Skin of body (tissue), 2 donors: ENCODE measurements around the gene LINC01488. TPM values are rescaled to one million over a fixed set of nuclear protein-coding genes. Genes with fewer than 3 reads are reported as not detected.

Experiments used
- DNase-seq: peaks from one replicate; lab custom pipeline; 2025; lab: John Stamatoyannopoulos, UW
- total RNA-seq: library from RNA; depleted of rRNA; stranded (reverse); fragments of >200 nt; gene quantifications from one replicate; pipeline ENCODE4 v1.2.3, GENCODE V29; 2014

Gene LINC01488
- total RNA-seq, 1 donor from 2014 or later, result not detected

DNA sequence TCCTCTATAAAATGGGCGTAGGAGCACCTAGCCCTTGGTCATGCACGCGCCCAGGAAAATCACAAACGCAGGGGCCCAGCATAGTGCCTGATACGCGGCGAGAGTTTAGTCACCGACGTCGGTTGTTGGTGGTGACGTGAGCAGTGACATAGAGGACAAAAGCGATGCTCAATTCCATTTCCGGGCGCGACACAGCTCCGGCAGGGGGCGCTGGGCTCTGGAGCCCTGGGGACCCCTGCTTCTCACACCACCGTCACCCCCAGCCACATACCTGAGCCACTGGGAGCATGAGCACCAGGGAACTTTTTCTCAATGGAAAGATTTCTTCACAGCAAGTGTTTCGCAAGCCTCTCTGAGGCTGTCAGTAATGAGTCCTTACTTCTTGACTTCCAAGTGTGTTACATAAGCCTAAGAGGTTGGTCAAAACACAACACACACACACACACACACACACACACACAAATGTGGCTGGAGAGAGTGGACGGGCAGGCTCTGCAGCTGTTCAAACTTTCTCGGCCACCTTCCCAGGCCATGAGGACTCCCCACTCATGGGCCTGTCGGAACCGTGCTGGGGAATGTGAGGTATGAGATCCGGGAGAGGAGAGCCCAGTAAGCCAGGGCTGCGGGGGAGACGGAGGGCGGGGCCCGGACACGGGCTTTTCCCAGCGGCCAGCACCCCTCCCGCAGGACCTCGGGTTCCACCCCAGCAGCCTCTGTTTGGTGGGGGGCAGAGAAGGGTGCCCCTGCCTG is 36.9 kb upstream of the LINC01488 start:
- peak; percentile 54 for DNase-seq

DNA sequence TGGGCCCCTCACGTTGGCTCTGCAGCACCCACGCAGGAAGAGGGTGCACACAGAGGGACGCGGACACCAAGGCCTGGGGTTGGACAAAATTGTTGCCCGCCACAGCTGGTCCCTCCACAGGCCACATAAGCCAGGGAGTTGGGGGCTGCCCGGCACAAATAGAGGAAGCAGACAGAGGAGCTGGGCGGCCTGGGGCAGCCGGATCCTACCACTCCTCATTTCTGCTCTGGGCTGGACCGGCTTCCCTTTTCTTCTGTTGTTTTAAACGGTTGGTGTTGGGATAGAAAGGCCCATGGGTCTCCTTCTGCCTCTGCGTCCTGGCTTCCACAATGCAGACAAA is 36.4 kb upstream of the LINC01488 start:
- DNase-seq, result no peak

DNA sequence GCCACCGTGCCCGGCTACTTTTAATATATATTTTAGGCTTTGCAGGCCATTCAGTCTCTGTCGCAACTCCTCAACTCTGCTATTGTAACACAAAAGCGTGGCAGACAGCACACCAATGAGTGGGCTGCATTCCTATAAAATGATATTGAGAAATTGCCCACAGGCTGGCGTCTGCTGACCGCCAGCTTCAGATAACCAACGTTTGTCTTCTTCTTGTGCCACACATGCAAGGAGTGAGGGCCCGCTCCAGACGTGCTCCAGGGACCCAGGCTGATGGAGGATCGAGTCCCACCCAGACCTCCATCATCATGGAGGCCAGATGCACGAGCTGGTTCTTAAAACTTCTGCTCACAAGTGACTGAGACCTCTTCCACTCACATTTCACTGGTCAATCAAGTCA is 35.4 kb upstream of the LINC01488 start:
- DNase-seq, result no peak

DNA sequence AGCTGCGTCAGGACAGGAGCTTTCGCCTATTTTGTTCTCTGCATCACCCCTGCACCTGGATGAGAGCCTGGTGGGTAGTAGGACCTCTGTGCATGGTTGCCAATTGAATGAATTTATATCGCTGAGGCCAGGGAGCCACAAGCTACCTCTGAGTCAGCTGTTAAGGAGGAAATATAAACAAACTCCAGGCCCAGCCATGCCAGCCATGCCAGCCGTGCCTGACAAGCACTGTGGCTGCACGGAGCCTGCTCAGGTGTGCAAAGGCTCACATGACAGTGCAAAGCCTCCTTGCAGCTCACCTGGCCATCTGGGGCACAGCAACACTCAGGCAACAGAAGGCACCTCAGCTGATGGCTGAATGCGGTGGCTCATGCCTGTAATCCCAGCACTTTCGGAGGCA is 33.7 kb upstream of the LINC01488 start:
- no peak for DNase-seq

DNA sequence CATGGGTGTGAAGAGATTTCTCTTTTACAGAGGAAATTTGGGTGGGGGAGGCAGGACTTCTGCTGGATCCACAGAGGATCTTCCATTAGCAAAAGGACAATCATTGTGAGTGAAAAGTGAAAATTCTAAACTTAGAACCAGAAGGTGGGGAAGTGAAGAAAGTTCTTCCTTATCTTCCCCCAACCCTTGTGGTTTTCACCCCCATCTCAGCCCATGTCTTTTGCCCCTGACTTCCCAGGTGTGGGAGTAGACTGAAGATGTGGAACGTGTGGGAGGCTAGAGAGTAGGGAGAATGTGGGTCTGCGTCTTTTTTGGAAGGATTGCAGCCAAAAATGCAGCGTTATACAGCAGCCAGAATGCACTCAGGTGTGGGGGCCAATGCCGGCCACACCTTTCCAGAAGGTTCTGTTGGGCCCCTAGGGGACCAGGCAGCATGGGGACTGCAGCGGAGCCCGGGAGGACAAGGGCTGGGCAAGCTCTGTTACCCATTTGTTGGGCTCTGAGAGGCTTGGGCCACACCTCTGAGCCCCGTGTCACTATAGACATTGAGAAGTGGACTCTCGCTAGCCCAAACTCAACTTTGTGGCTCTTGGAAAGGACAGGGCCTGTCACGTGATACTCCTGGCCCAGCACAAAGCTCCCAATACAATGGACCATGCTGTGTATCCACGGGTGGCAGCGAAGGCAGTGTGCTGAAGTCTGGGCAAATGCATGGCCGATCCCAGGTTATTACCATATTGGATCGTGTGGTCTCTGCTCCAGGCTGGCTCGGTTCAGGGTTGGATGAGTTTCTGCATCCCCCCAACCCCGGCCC is 32.8 kb upstream of the LINC01488 start:
- no peak for DNase-seq

DNA sequence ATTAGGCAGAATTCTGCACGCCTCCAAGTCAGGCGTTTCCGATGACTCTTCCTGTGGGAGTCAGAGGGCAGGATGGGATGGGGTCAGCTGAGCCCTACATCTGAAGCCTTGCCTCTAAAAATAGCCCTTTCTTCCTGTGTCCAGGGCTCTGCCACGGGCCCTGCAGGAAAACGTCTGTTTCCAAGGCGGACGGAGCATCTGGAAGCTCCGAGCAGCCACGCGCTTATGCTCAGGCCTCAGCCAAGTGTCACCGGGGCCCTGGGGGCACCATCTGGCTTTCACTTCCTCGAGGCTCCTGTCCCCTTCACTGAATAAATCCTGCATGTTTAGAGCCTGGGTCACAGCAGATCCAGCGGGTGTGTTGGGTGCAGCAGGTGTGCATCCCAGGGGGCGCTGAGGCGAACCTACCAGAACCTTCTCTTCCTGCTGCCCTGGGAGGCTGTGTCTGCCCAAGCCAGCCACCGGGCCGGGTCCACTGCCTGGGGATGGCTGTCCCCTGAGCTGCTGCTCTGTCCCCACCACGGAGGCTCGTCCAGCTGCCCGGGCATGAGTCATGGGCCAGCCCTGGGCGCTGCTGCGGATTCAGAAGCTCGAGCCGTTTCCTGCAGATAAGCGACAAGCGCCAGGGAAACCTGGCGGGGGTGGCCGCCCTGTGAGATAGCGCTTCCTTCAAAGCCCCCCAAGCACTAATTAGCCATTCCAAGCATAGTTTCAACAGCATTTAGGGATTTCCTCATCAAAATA is 32.0 kb upstream of the LINC01488 start:
- peak; percentile 48 for DNase-seq

DNA sequence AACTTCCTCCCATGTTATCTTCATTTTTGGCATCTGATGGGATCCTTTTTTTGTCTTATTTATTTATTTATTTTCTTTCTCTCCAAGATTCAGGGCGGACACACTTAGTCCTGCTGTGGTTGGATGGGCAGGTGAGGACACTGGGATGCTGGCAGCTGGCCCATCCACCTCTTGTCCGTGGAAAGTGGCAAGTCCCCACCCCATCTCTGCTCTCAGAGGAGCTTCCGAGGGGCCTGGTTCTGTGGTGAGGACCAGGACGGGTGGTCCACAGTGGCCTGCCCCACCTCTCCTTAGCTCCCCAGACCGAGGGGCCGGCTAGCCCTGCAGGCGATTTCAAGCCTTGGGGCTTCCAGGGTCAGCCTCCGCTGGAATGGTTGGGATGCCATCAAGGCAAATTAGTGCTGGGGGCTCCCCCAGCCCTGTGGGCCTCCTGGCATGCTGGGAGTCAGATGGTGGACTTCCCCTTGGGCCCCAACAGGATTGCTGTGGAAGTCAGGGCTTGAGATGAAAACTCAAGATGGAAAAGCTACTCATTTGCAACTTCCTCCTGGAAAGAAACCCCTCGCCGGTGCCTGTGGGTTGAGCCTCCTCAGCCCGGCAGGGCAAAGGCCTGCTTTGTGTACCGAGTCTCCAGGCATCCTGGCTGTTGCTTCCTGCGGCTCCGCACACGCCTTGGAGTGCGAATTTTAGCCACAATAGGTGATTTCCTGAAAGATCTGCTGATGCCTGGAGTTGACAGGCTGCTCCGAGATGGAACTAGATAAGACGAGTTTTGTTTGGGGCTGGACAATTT is 31.2 kb upstream of the LINC01488 start:
- peak; percentile 35 for DNase-seq

DNA sequence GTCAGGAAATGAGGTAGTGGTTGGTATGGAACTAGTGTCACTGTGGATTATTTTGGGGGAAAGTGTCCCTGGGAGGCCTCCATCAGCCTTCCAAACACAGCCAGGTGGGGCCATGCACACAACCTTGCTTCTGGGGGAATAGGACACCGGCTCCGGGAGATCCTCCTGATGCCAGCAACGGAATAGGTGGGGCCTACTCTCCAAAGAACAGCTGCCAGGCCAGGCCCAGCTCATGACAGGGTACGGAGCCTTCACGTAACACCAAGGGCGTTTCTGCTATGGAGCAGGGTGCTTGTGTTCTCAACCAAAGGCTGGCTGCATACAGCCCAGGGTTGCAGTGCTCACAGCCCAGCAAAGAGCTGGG is 30.6 kb upstream of the LINC01488 start:
- peak; percentile 35 for DNase-seq

DNA sequence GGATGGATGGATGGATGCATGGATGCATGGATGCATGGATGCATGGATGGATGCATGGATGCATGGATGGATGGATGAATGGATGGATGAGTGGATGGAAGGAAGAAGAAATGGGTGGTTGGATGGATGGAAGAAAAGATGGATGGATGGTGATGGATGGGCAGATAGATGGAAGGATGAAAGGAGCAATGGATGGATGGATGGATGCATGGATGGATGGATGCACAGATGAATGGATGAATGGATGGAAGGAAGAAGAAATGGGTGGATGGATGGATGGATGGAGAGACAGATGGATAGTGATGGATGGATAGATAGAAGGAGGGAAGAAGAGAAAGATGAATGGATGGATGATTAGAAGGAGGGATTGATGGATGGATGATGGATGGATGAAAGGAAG is 30.2 kb upstream of the LINC01488 start:
- no peak for DNase-seq

DNA sequence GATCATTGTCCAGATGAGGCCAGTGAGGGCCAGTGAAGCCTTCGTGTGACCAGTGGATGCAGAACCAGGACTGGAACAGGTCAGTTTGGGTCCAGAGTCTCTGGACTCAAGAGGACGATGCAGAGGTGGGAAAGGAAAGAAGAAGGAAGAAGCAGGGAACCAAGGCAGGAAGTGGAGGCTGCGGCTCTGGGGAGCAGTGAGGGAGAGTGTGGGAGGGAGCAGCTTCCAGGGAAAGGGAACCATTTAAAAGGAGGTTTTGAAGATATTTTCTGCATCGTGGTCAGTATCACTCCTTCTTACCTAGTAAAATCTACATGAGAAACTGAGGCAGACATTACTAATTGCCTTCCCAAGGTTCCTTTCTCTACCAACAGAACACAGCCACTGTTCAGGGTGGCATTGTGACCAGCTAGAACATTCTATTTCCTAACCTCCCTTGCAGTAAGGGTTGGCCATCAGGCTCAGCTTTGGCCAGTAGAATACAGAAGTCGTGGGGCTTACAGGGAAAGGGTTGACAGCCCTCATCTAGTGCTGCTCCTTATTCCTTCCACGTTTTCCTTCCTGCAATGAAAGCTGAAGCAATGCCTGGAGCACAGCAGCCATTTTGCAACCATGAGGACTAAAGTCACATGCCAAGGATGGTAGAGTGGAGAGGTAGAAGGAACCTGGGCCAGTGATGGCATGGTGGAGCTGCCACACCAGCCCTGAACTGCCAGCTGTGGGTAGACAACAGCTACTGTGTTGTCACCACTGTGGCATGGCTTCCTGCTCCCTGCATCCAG is 29.1 kb upstream of the LINC01488 start:
- no peak for DNase-seq

DNA sequence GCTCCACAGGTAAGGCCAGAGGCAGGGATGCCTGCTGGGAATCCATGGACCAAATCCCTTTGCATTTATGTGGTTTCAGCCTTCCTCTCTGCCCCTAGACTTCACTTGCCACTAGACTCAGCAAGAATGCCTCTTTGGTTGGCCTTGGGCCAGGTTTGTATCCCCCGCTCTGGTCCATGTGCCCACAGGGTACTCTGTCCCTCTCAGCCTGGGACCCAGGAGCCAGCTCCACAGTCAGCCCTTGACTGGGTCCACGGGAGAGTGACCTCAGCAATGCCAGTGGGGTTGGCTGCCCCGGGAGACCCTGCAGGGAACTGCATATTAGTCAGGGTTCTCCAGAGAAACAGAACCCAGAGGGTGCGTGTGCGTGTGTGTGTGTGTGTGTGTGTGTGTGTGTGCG is 28.3 kb upstream of the LINC01488 start:
- DNase-seq, result no peak

DNA sequence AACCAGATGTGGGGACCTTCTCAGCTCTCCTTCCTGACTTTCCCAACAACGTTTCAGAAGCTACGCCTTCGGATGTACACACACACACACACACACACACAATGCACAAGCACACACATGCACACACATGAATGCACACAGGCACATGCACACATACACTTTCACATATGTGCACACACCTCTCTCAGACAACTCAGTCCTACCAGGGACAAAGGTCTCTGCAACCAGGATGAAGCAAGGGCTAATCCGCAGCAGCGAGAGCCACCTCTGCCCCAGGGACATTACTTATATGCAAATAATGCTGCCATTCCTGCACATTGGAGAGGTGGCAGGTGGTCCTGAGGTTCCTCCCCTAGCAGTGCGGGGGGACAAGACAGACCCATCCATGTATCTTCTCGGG is 27.4 kb upstream of the LINC01488 start:
- no peak for DNase-seq

DNA sequence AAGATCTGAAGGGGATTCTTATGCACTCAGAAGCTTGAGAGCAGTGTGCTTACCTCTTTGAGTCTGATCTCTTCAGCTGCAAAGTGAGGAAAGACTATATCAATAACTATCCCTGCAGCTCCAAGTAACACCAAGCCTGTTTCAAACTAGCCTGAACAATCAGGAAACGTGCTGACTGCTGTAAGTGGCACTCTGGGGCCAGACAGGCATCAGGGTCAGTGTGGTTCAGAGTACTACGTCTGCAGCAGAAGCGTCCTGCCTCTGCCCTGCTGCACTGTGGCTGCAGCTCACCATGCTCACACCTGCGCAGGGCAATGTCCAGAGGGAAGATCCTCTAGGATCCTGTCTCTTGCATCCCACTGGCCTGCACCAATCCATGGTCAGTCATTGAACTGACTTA is 25.5 kb upstream of the LINC01488 start:
- DNase-seq, result no peak

DNA sequence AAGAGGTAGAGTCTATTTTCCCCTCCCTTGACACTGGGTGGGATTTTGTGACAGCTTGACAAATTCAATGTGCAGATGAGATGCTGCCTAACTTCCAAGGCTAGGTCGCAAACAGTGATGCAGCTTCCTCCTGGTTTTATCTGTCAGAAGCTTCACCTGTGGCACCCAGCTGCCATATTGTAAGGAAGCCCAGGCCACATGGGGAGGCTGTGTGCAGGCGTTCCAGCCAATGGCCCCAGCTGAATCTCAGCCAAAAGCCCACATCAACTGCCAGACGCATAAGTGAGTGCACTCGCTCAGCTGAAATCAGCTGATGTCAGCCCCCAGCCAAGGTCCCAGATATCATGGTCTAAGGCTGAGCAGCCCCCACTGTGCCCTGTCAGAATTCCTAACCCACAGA is 24.8 kb upstream of the LINC01488 start:
- no peak for DNase-seq

DNA sequence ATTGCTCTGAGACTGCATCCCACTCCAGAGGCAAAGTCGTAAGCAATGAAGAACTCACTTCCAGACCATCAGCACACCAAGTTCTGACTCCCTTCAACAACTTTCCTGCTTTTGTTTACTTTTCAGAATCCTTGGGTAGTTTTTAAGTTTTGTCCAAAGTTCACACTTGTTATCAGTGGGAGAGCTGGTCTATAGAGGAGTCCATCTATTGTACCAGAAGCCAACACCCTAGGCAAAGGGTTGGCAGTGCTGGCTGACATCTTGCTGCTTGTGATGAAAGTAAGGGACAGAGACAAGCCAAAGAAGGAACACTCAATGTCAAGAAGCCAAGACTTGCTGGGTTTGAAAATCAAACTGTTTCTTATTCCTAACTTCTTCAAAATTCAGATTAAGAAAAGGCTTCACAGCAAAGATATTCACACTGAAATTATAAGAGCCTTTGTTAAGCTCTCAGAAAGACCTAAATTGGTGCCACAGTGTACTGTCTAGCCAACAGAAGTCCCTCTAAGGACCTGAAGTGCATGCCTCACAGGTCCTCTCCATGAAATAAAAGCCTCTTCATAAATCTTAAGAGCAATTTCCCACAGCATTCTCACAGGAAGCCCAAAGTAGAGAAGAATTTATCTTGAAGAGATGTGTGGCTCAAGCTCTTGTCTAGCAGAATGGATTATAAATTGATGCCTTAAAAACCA is 21.5 kb upstream of the LINC01488 start:
- DNase-seq, result no peak

DNA sequence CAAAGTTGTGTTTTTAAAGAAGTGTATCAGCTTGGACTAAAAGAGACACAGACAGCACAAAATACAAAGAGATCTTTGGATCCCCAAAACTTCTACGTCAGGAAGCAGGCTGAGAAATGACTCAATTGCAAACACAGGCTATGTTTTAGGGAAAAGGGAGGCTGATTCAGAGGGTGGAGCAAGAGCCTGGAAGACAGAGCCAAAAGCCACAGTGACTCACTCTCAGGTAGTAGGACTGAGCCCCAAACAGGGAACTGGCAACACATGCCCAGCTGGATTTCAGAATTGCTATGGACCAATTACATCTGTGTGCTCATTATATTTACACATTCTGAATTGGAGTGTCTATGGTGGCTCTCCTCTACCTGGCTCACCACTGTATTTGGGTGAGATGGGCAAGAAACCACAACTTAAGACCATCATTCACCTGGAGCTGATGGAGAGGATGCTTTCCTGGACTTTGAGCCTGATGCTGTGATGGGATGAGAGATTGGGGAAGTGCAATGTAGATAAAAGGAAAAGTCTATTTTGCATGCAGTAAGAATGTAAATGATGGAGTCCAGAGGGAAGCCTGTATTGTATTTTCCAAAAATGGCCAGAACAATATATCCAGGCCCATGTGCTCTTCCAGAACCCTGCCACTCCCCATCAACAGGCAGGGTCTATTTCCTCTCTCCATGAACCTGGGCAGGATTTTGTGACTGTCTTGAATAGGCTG is 20.8 kb upstream of the LINC01488 start:
- DNase-seq, result no peak

DNA sequence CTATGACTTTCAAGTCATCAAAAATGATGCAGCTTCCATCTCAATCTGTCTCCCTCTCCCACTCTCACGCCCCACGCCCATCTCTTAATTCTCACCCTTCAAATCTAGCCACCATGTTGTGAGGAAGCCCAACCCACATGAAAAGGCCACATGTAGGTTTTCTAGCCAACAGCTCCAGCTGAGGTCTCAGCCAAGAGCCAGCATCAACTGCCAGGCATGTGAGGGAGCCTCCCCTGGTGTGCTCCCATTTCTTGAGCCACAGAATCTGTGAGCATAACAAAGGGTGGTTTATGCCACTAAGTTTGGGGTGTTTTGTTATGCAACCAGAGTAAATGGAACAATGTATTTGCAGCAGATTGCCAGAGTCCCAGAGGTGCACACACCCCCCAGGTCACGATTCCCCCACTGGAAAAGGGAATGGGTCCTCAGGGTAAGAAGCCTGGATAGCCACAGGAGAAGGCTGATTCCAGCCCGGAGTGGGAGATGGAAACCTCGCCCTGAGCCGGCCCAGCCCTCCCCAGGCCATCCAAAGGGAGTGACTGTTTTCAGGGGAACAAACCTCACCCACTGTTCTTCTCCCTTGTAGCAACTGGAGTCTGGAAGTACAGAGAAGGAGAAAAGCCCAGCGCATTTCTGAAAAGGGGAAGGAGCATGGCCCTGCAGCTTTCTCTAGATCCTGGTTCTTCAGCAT is 20.0 kb upstream of the LINC01488 start:
- no peak for DNase-seq

DNA sequence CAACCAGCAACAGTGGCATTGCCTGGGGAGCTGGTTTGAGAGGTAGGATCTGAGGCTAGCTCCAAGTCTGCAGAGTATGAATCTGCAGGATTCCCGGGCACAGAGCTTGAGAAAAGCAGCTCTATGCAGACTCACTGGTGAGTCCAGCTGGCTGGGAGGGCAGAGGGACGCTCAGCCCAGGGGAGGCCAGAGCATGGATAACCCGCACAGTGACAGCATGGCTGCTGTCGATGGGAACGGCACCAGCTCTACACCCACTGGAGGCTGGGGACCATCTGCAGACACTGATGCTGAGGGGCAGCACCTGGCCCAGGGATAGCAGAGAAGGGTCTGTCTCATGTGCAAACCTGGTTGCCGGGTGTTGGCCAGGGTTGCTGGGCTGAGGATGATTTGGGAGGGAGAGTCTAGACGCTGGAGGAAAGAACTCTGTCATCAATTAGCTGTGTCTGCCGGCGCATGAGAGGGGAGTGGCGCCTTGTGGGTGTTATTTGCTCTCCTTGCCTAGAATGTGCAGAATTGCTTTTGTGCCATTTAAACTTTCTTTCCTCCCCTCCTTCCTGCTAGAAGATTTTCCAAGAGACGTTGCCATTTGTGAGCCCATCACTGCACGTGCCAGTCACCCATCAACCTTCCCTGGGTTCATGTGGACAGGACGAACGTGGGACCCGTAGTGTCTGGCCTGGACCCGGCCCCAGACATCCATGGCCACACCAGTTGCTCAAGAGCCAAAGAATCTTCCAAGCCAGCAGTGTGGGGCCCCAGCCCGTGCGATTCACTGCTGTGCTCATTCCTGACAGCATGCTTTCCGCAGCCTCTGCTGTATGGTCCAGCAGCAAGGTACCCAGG is 19.1 kb upstream of the LINC01488 start:
- peak; percentile 79 for DNase-seq
